ENCODE measurements around the gene SECTM1.
A peak's percentile ranks its signal among the peaks of the same experiment; 100 is the strongest.

SECTM1 gene

GRCh38 chr17:82346342-82347300 lies 13.1 kb upstream of the SECTM1 start:
- DNase-seq, result no peak

GRCh38 chr17:82345151-82345976 lies 11.8 kb upstream of the SECTM1 start:
- no peak for DNase-seq

- no peak for DNase-seq
Observed at GRCh38 chr17:82344175-82344907, 10.8 kb upstream of the SECTM1 start.

GRCh38 chr17:82343560-82343959 lies 10.0 kb upstream of the SECTM1 start:
- DNase-seq, result no peak

GRCh38 chr17:82342361-82343079 lies 9.0 kb upstream of the SECTM1 start:
- DNase-seq, result no peak

GRCh38 chr17:82339634-82340580 lies 6.3 kb upstream of the SECTM1 start:
- no peak for DNase-seq

GRCh38 chr17:82338858-82339633 lies 5.5 kb upstream of the SECTM1 start:
- no peak for DNase-seq

- DNase-seq, result peak; percentile 59
Observed at GRCh38 chr17:82334622-82335394, 1.2 kb upstream of the SECTM1 start.

- DNase-seq, result no peak
Observed at GRCh38 chr17:82334204-82334621, 647 bp upstream of the SECTM1 start.

- no peak for DNase-seq
Observed at GRCh38 chr17:82332669-82333278, 792 bp downstream of the SECTM1 start.

GRCh38 chr17:82331345-82331939 lies 2.1 kb downstream of the SECTM1 start:
- no peak for DNase-seq

- peak; percentile 66 for DNase-seq
Observed at GRCh38 chr17:82330322-82331239, 3.0 kb downstream of the SECTM1 start.

- DNase-seq, result no peak
Observed at GRCh38 chr17:82329683-82330321, 3.8 kb downstream of the SECTM1 start.

GRCh38 chr17:82328994-82329507 lies 4.5 kb downstream of the SECTM1 start:
- DNase-seq, result no peak

- DNase-seq, result no peak
Observed at GRCh38 chr17:82328141-82328993, 5.2 kb downstream of the SECTM1 start.

- DNase-seq, result no peak
Observed at GRCh38 chr17:82327757-82328140, 5.8 kb downstream of the SECTM1 start.

Measured in NCI-H2029 (cell line).